HG03045 (cell line): ENCODE measurements around the gene MAP3K5.
"Not testable (repeated sequence)": the region's sequence is repeated elsewhere in the genome, so short reads cannot be mapped to it uniquely, and the experiment has no call there.

Experiments
- ATAC-seq: cut with Tn5 transposase; IDR thresholded peaks from one replicate; pipeline ENCODE4 v1.9.1; 2021; ENCODE audit warnings: mild to moderate bottlenecking, moderate library complexity; ENCODE audit not compliant: unreplicated experiment

MAP3K5 gene

GRCh38 chr6:136591617-136592016, 200.7 kb downstream of the MAP3K5 start:
- ATAC-seq: no peak

- ATAC-seq: not testable (repeated sequence)
Observed at GRCh38 chr6:136590846-136591245, 201.4 kb downstream of the MAP3K5 start.

GRCh38 chr6:136587527-136587926, 204.8 kb downstream of the MAP3K5 start:
- no peak for ATAC-seq

GRCh38 chr6:136586295-136586694, 206.0 kb downstream of the MAP3K5 start:
- ATAC-seq: no peak

GRCh38 chr6:136585523-136585922, 206.8 kb downstream of the MAP3K5 start:
- ATAC-seq: not testable (repeated sequence)

- not testable (repeated sequence) for ATAC-seq
Observed at GRCh38 chr6:136584290-136584689, 208.0 kb downstream of the MAP3K5 start.

- no peak for ATAC-seq
Observed at GRCh38 chr6:136582711-136583471, 209.4 kb downstream of the MAP3K5 start.

GRCh38 chr6:136579800-136580199, 212.5 kb downstream of the MAP3K5 start:
- ATAC-seq: no peak

- no peak for ATAC-seq
Observed at GRCh38 chr6:136576821-136577220, 215.5 kb downstream of the MAP3K5 start.

GRCh38 chr6:136571496-136571895, 220.8 kb downstream of the MAP3K5 start:
- ATAC-seq: no peak

- ATAC-seq: no peak
Observed at GRCh38 chr6:136571065-136571464, 221.2 kb downstream of the MAP3K5 start.

- ATAC-seq: no peak
Observed at GRCh38 chr6:136568129-136568528, 224.1 kb downstream of the MAP3K5 start.

GRCh38 chr6:136567688-136568087, 224.6 kb downstream of the MAP3K5 start:
- no peak for ATAC-seq

- ATAC-seq: no peak
Observed at GRCh38 chr6:136566851-136567250, 225.4 kb downstream of the MAP3K5 start.

- ATAC-seq: no peak
Observed at GRCh38 chr6:136566007-136566487, 226.2 kb downstream of the MAP3K5 start.

- ATAC-seq: no peak
Observed at GRCh38 chr6:136564180-136564579, 228.1 kb downstream of the MAP3K5 start.

- no peak for ATAC-seq
Observed at GRCh38 chr6:136563386-136564152, 228.7 kb downstream of the MAP3K5 start.

- ATAC-seq: no peak
Observed at GRCh38 chr6:136562211-136562610, 230.1 kb downstream of the MAP3K5 start.

- ATAC-seq: no peak
Observed at GRCh38 chr6:136553166-136553787, 239.0 kb downstream of the MAP3K5 start.

GRCh38 chr6:136552054-136552453, 240.2 kb downstream of the MAP3K5 start:
- no peak for ATAC-seq

- no peak for ATAC-seq
Observed at GRCh38 chr6:136551103-136551502, 241.2 kb downstream of the MAP3K5 start.
